ENCODE data around the gene ZNF467.

Gene ZNF467

GRCh38 chr7:149780636-149781419 is 7.4 kb upstream of the ZNF467 start:
- no peak for DNase-seq (ENCODE audit: low read depth)
- H3K4me3 ChIP-seq (ENCODE audit: low read length), result no peak overlapping the region
- no peak for TF ChIP-seq CTCF (IDR thresholded peaks at IDR 0.05; ENCODE audit: insufficient read depth, low read depth, low read length, missing control alignments)

- no peak overlapping the region for H3K4me3 ChIP-seq (ENCODE audit: low read length)
- DNase-seq (ENCODE audit: low read depth), result no peak
- TF ChIP-seq CTCF (IDR thresholded peaks at IDR 0.05; ENCODE audit: insufficient read depth, low read depth, low read length, missing control alignments), result no peak
Observed at GRCh38 chr7:149780056-149780455, 6.7 kb upstream of the ZNF467 start.

GRCh38 chr7:149779502-149779805 is 6.1 kb upstream of the ZNF467 start:
- no peak overlapping the region for H3K4me3 ChIP-seq (ENCODE audit: low read length)
- DNase-seq (ENCODE audit: low read depth), result no peak
- TF ChIP-seq CTCF (IDR thresholded peaks at IDR 0.05; ENCODE audit: insufficient read depth, low read depth, low read length, missing control alignments), result no peak

GRCh38 chr7:149778696-149779501 is 5.5 kb upstream of the ZNF467 start:
- TF ChIP-seq CTCF (IDR thresholded peaks at IDR 0.05; ENCODE audit: insufficient read depth, low read depth, low read length, missing control alignments), result no peak
- H3K4me3 ChIP-seq (ENCODE audit: low read length), result no peak overlapping the region
- DNase-seq (ENCODE audit: low read depth), result no peak

- no peak for TF ChIP-seq CTCF (IDR thresholded peaks at IDR 0.05; ENCODE audit: insufficient read depth, low read depth, low read length, missing control alignments)
- H3K4me3 ChIP-seq (ENCODE audit: low read length), result no peak overlapping the region
- no peak for DNase-seq (ENCODE audit: low read depth)
Observed at GRCh38 chr7:149778327-149778637, 4.9 kb upstream of the ZNF467 start.

GRCh38 chr7:149777551-149778326 is 4.4 kb upstream of the ZNF467 start:
- TF ChIP-seq CTCF (IDR thresholded peaks at IDR 0.05; ENCODE audit: insufficient read depth, low read depth, low read length, missing control alignments), result no peak
- no peak for DNase-seq (ENCODE audit: low read depth)
- H3K4me3 ChIP-seq (ENCODE audit: low read length), result no peak overlapping the region
